Thymus (tissue), 11 donors: ENCODE results near the gene KRTAP5-3. TPM values are rescaled to one million over a fixed set of nuclear protein-coding genes. Genes with fewer than 3 reads are reported as not detected.
"Not testable (repeated sequence)": the region's sequence is repeated elsewhere in the genome, so short reads cannot be mapped to it uniquely, and the experiment has no call there.

ENCODE experiments used
- DNase-seq, 9 donors: peaks; one replicate each; pipeline ENCODE4 v3.0.0-alpha.2; 2013; ENCODE audit warnings: low spot score in 9 of 9, low read depth in 6 of 9, missing footprints in 1 of 9
- H3K27ac ChIP-seq, 2 donors: one replicate each; pipeline ENCODE4 v1.5.1; 2013; ENCODE audit warnings: control low read depth in 1 of 2, low read depth in 1 of 2, low read length in 1 of 2, mild to moderate bottlenecking in 1 of 2, moderate library complexity in 1 of 2
- H3K27me3 ChIP-seq, 2 donors: one replicate each; pipeline ENCODE4 v1.5.1; 2013; ENCODE audit warnings: low read length in 1 of 2; ENCODE audit not compliant: control insufficient read depth in 2 of 2, insufficient read depth in 1 of 2
- H3K36me3 ChIP-seq, 2 donors: one replicate each; pipeline ENCODE4 v1.5.1; 2013; ENCODE audit warnings: low read length in 1 of 2, mild to moderate bottlenecking in 1 of 2, moderate library complexity in 1 of 2; ENCODE audit not compliant: control insufficient read depth in 2 of 2, insufficient read depth in 2 of 2
- H3K4me1 ChIP-seq, 2 donors: one replicate each; pipeline ENCODE4 v1.5.1; 2013; ENCODE audit warnings: low read length in 2 of 2; ENCODE audit not compliant: control insufficient read depth in 2 of 2, insufficient read depth in 2 of 2
- H3K4me3 ChIP-seq, 2 donors: one replicate each; pipeline ENCODE4 v1.5.1; 2013; ENCODE audit warnings: low read length in 2 of 2, control low read depth in 1 of 2, mild to moderate bottlenecking in 1 of 2
- H3K9me3 ChIP-seq, 2 donors: one replicate each; pipeline ENCODE4 v1.5.1; 2013; ENCODE audit warnings: low read length in 1 of 2, mild to moderate bottlenecking in 1 of 2; ENCODE audit not compliant: control insufficient read depth in 2 of 2, insufficient read depth in 1 of 2
- WGBS: extraction: QIAGEN DNeasy Blood & Tissue Kit; methylation state at CpG from one replicate; pipeline ENCODE4 v1.1.7; 2013; 5-methylcytosine and 5-hydroxymethylcytosine counted together
- polyA plus RNA-seq: library from polyadenylated mRNA; stranded (reverse); fragments of 200-250 nt; gene quantifications from one replicate; pipeline ENCODE4 v1.2.3, GENCODE V29; 2013
- total RNA-seq: library from RNA; stranded (reverse); fragments of 120-200 nt; gene quantifications from one replicate; pipeline ENCODE4 v1.2.4, GENCODE V29; 2013
- donor health status: healthy.

Gene KRTAP5-3
- total and polyA plus RNA-seq, 2 donors, result 0.02 TPM; not detected in 1

GRCh38 chr11:1581976-1582375, 26.3 kb downstream of the KRTAP5-3 start:
- no peak overlapping the region for H3K27ac ChIP-seq
- DNase-seq, result no peak
- no peaks in the 10 kb centered on the region for H3K36me3 ChIP-seq
- H3K9me3 ChIP-seq, result peaks cover 2 to 13% of the 10 kb centered on the region in 2 donors
- WGBS, result 89% methylated on average over 9 of the region's 9 CpGs
- H3K4me1 ChIP-seq, result no peaks in the 10 kb centered on the region
- no peak overlapping the region for H3K4me3 ChIP-seq
- H3K27me3 ChIP-seq, result peaks cover 0 to 7% of the 10 kb centered on the region in 2 donors

- H3K9me3 ChIP-seq, result peaks cover 0 to 18% of the 10 kb centered on the region in 2 donors
- H3K27me3 ChIP-seq, result peaks cover 30 to 40% of the 10 kb centered on the region in 2 donors
- H3K27ac ChIP-seq, result no peak overlapping the region
- WGBS, result 81% methylated on average over 6 of the region's 6 CpGs
- H3K36me3 ChIP-seq, result no peaks in the 10 kb centered on the region
- DNase-seq, result no peak
- H3K4me1 ChIP-seq, result peaks cover 0 to 7% of the 10 kb centered on the region in 2 donors
- no peak overlapping the region for H3K4me3 ChIP-seq
Measured at GRCh38 chr11:1576825-1577224, 31.4 kb downstream of the KRTAP5-3 start.

GRCh38 chr11:1575756-1576155, 32.5 kb downstream of the KRTAP5-3 start:
- H3K27ac ChIP-seq, H3K4me3 ChIP-seq, H3K4me1 ChIP-seq, H3K36me3 ChIP-seq, DNase-seq: not testable (repeated sequence)
- WGBS, result 86% methylated on average over 16 of the region's 16 CpGs
- Histone ChIP-seq H3K27me3 (peaks cover 40 to 47% of the 10 kb centered on the region in 2 donors), H3K9me3 (peaks cover 0 to 15% of the 10 kb centered on the region in 2 donors)

- Histone ChIP-seq H3K36me3 (no peaks in the 10 kb centered on the region), H3K4me1 (peaks cover 7 to 13% of the 10 kb centered on the region in 2 donors), H3K27me3 (peaks cover 49 to 56% of the 10 kb centered on the region in 2 donors), H3K4me3 (no peak overlapping the region), H3K9me3 (peaks cover 0 to 12% of the 10 kb centered on the region in 2 donors), H3K27ac (no peak overlapping the region)
- no peak for DNase-seq
- WGBS, result 24% methylated on average over 7 of the region's 7 CpGs
Measured at GRCh38 chr11:1574933-1575242, 33.4 kb downstream of the KRTAP5-3 start.

- Histone ChIP-seq H3K9me3 (peaks cover 0 to 12% of the 10 kb centered on the region in 2 donors), H3K27ac (no peak overlapping the region), H3K36me3 (no peaks in the 10 kb centered on the region), H3K27me3 (peaks cover 52 to 61% of the 10 kb centered on the region in 2 donors), H3K4me3 (peak overlapping the region in 1 of 2 donors; percentile 36), H3K4me1 (peaks cover 7 to 13% of the 10 kb centered on the region in 2 donors)
- WGBS, result 2% methylated on average over 64 of the region's 64 CpGs
- DNase-seq, result peak in 2 of 9 donors; percentile 41 to 43
Measured at GRCh38 chr11:1574238-1574932, 33.9 kb downstream of the KRTAP5-3 start.

- H3K27ac ChIP-seq, result peak overlapping the region in 1 of 2 donors; percentile 31
- peaks cover 0 to 12% of the 10 kb centered on the region in 2 donors for H3K9me3 ChIP-seq
- peaks cover 53 to 66% of the 10 kb centered on the region in 2 donors for H3K27me3 ChIP-seq
- H3K4me3 ChIP-seq, result no peak overlapping the region
- H3K4me1 ChIP-seq, result peaks cover 7 to 13% of the 10 kb centered on the region in 2 donors
- peak in 1 of 9 donors; percentile 19 for DNase-seq
- H3K36me3 ChIP-seq, result no peaks in the 10 kb centered on the region
- WGBS, result 8% methylated on average over 7 of the region's 7 CpGs
Measured at GRCh38 chr11:1573903-1574237, 34.4 kb downstream of the KRTAP5-3 start.

GRCh38 chr11:1573077-1573902, 35.0 kb downstream of the KRTAP5-3 start:
- peaks cover 53 to 70% of the 10 kb centered on the region in 2 donors for H3K27me3 ChIP-seq
- H3K36me3 ChIP-seq, result no peaks in the 10 kb centered on the region
- H3K4me1 ChIP-seq, result peaks cover 7 to 13% of the 10 kb centered on the region in 2 donors
- H3K9me3 ChIP-seq, result peaks cover 0 to 7% of the 10 kb centered on the region in 2 donors
- H3K27ac ChIP-seq, result peak overlapping the region in 1 of 2 donors; percentile 31
- DNase-seq, result peak in 1 of 9 donors; percentile 8
- H3K4me3 ChIP-seq, result peak overlapping the region in 1 of 2 donors; percentile 67
- 10% methylated on average over 37 of the region's 37 CpGs for WGBS

GRCh38 chr11:1572197-1573076, 35.8 kb downstream of the KRTAP5-3 start, which contains the start of gene DUSP8:
Gene DUSP8, minus strand, starts transcription at chr11:1572271. Its CDS starts 6,445 bp downstream, at chr11:1565826.
- Histone ChIP-seq H3K27ac (peak within 1 kb of the TSS in 1 of 2 donors; percentile 52), H3K36me3 (no peaks in the 10 kb centered on the region), H3K4me1 (peaks cover 7 to 13% of the 10 kb centered on the region in 2 donors), H3K9me3 (peaks cover 0 to 5% of the 10 kb centered on the region in 2 donors), H3K27me3 (peaks cover 53 to 79% of the 10 kb centered on the region in 2 donors), H3K4me3 (peak within 1 kb of the TSS; percentile 20 to 67)
- DNase-seq, result peak in 8 of 9 donors; percentile 38 to 84 (median 67)
- 2% methylated on average over 124 of the region's 124 CpGs for WGBS
